ENCODE results near the gene CCHCR1.

Gene CCHCR1

GRCh38 chr6:31139599-31139998 is 18.0 kb downstream of the CCHCR1 start:
- Histone ChIP-seq H3K79me2 (ENCODE audit: low read length) (no peaks in the 10 kb centered on the region), H3K4me1 (ENCODE audit: low read length) (peaks cover 6% of the 10 kb centered on the region), H3K4me3 (ENCODE audit: low read length) (no peak overlapping the region), H3K27ac (ENCODE audit: low read length) (no peak overlapping the region), H3K9ac (ENCODE audit: low read length) (no peak overlapping the region), H3K27me3 (ENCODE audit: low read depth, low read length) (no peaks in the 10 kb centered on the region), H3K4me2 (ENCODE audit: low read length) (no peak overlapping the region), H4K20me1 (ENCODE audit: insufficient read depth, low read length) (no peaks in the 10 kb centered on the region), H2AFZ (ENCODE audit: low read depth, low read length) (no peak overlapping the region), H3K9me3 (ENCODE audit: insufficient read depth, low read length) (no peaks in the 10 kb centered on the region), H3K36me3 (replicated peaks; ENCODE audit: low read depth, low read length) (no peaks in the 10 kb centered on the region)
- TF ChIP-seq EZH2phosphoT487 (IDR thresholded peaks at IDR 0.05; ENCODE audit: low read depth) (no peak), CTCF (IDR thresholded peaks at IDR 0.05; ENCODE audit: low read depth, low read length) (no peak)

GRCh38 chr6:31138982-31139381 is 18.6 kb downstream of the CCHCR1 start, which contains the start of gene PSORS1C2:
Gene PSORS1C2 (minus strand): TSS chr6:31139066. CDS start chr6:31139026, 40 bp downstream.
- Histone ChIP-seq H3K27ac (ENCODE audit: low read length) (no peak within 1 kb of the TSS), H2AFZ (ENCODE audit: low read depth, low read length) (peak within 1 kb of the TSS; percentile 76; the same call in 1 of the 2 replicates), H3K9ac (ENCODE audit: low read length) (peak within 1 kb of the TSS; percentile 78), H3K4me2 (ENCODE audit: low read length) (peak within 1 kb of the TSS; percentile 98), H3K36me3 (replicated peaks; ENCODE audit: low read depth, low read length) (no peaks in the 10 kb centered on the region), H4K20me1 (ENCODE audit: insufficient read depth, low read length) (no peaks in the 10 kb centered on the region), H3K9me3 (ENCODE audit: insufficient read depth, low read length) (no peaks in the 10 kb centered on the region), H3K4me3 (ENCODE audit: low read length) (peak within 1 kb of the TSS; percentile 75), H3K27me3 (ENCODE audit: low read depth, low read length) (no peaks in the 10 kb centered on the region), H3K79me2 (ENCODE audit: low read length) (no peaks in the 10 kb centered on the region), H3K4me1 (ENCODE audit: low read length) (peaks cover 6% of the 10 kb centered on the region)
- TF ChIP-seq EZH2phosphoT487 (IDR thresholded peaks at IDR 0.05; ENCODE audit: low read depth) (no peak), CTCF (IDR thresholded peaks at IDR 0.05; ENCODE audit: low read depth, low read length) (no peak)

DNA sequence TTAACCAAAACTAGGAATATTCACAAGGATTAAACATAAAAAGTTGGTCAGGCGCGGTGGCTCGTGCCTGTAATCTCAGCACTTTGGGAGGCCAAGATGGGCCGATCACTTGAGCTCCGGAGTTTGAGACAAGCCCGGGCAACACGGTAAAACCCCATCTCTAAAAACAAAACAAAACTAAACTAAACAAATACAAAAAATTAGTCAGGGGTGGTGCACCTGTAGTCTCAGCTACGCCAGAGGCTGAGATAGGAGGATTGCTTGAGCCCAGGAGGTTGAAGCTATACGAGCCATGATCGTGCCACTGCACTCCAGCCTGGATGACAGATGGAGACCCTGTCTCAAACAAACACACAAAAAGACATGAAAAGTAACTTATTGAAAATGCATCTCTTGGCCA is 21.9 kb downstream of the CCHCR1 start:
- Histone ChIP-seq H3K9ac (ENCODE audit: low read length) (no peak overlapping the region), H3K4me2 (ENCODE audit: low read length) (no peak overlapping the region), H3K36me3 (replicated peaks; ENCODE audit: low read depth, low read length) (no peaks in the 10 kb centered on the region), H3K79me2 (ENCODE audit: low read length) (no peaks in the 10 kb centered on the region), H2AFZ (ENCODE audit: low read depth, low read length) (no peak overlapping the region), H3K27me3 (ENCODE audit: low read depth, low read length) (no peaks in the 10 kb centered on the region), H3K4me1 (ENCODE audit: low read length) (peaks cover 6% of the 10 kb centered on the region), H3K4me3 (ENCODE audit: low read length) (no peak overlapping the region), H3K9me3 (ENCODE audit: insufficient read depth, low read length) (no peaks in the 10 kb centered on the region), H3K27ac (ENCODE audit: low read length) (no peak overlapping the region), H4K20me1 (ENCODE audit: insufficient read depth, low read length) (no peaks in the 10 kb centered on the region)
- TF ChIP-seq EZH2phosphoT487 (IDR thresholded peaks at IDR 0.05; ENCODE audit: low read depth) (no peak), CTCF (IDR thresholded peaks at IDR 0.05; ENCODE audit: low read depth, low read length) (no peak)

DNA sequence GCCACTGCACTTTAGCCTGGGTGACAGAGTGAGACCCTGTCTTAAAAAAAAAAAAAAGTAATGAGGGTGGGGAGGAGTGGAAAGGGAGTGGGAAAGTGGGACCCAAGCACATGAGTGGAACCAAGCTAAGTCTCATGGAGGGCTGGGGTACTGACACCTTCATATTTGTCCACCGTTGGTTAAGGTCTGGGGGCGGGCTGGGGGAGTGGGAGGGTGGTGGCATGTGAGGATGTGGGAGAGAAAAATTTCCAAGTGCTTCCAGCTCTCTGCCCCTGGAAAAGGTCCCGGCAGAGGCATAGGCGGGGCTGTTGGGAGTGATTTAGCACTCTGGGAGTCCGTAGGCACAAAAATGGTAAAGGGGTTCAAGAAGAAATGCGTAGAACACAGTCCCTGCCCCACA is 24.8 kb downstream of the CCHCR1 start:
- no peaks in the 10 kb centered on the region for H4K20me1 ChIP-seq (ENCODE audit: insufficient read depth, low read length)
- no peaks in the 10 kb centered on the region for H3K27me3 ChIP-seq (ENCODE audit: low read depth, low read length)
- no peak overlapping the region for H2AFZ ChIP-seq (ENCODE audit: low read depth, low read length)
- peaks cover 11% of the 10 kb centered on the region for H3K4me1 ChIP-seq (ENCODE audit: low read length)
- no peak overlapping the region for H3K9ac ChIP-seq (ENCODE audit: low read length)
- H3K79me2 ChIP-seq (ENCODE audit: low read length): no peaks in the 10 kb centered on the region
- H3K27ac ChIP-seq (ENCODE audit: low read length): no peak overlapping the region
- H3K36me3 ChIP-seq (replicated peaks; ENCODE audit: low read depth, low read length): no peaks in the 10 kb centered on the region
- TF ChIP-seq EZH2phosphoT487 (IDR thresholded peaks at IDR 0.05; ENCODE audit: low read depth) (no peak), CTCF (IDR thresholded peaks at IDR 0.05; ENCODE audit: low read depth, low read length) (no peak)
- no peak overlapping the region for H3K4me2 ChIP-seq (ENCODE audit: low read length)
- H3K9me3 ChIP-seq (ENCODE audit: insufficient read depth, low read length): no peaks in the 10 kb centered on the region
- no peak overlapping the region for H3K4me3 ChIP-seq (ENCODE audit: low read length)

Data from OCI-LY3 (cell line).